ES-I3 (cell line): ENCODE data around the gene KLF16.

ENCODE experiments used
- H3K36me3 ChIP-seq: 2 replicates; pipeline ENCODE4 v1.6.1; 2013; ENCODE audit warnings: mild to moderate bottlenecking, low read length, control low read depth, moderate library complexity; ENCODE audit not compliant: insufficient read depth
- H3K4me1 ChIP-seq: 2 replicates; pipeline ENCODE4 v1.6.1; 2013; ENCODE audit warnings: mild to moderate bottlenecking, control low read depth, low read length; ENCODE audit not compliant: insufficient read depth
- H3K9ac ChIP-seq: 2 replicates; pipeline ENCODE4 v1.6.1; 2013; ENCODE audit warnings: low read depth, mild to moderate bottlenecking, low read length, moderate library complexity
- H3K9me3 ChIP-seq: 2 replicates; pipeline ENCODE4 v1.6.1; 2013; ENCODE audit warnings: mild to moderate bottlenecking, low read length, moderate library complexity; ENCODE audit not compliant: control insufficient read depth, insufficient read depth

The KLF16 gene

DNA sequence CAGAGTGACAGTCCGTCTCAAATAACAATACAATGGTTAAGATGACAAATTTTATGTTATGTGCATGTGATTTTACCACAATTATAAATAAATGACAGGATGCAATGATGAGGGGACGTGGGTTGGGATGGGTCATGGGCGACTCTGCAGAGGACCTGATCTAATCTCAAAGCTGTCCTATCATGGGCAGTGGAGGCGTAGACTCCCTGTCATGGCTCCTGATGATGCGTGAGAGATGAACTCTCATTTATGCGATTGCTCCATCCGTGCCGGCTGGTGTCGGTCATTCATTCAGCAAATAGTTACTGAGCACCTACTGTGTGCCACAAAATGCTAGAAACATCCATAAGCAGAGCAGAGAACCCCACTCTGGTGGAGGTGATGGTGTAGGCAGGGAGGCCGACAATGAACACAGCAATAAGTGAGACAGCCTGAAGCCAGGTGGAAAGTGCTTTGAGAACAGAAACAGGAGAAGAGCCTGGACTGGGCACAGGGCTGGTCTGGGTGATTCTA, 13.4 kb downstream of the KLF16 start:
- no peak overlapping the region for H3K9ac ChIP-seq
- no peaks in the 10 kb centered on the region for H3K36me3 ChIP-seq
- peaks cover 10% of the 10 kb centered on the region; the same call in 1 of the 2 replicates for H3K4me1 ChIP-seq
- no peaks in the 10 kb centered on the region for H3K9me3 ChIP-seq

GRCh38 chr19:1849132-1849474, 14.3 kb downstream of the KLF16 start:
- H3K36me3 ChIP-seq: no peaks in the 10 kb centered on the region
- peak overlapping the region; percentile 96; the same call in 1 of the 2 replicates for H3K9ac ChIP-seq
- H3K9me3 ChIP-seq: no peaks in the 10 kb centered on the region
- H3K4me1 ChIP-seq: peaks cover 10% of the 10 kb centered on the region; the same call in 1 of the 2 replicates

DNA sequence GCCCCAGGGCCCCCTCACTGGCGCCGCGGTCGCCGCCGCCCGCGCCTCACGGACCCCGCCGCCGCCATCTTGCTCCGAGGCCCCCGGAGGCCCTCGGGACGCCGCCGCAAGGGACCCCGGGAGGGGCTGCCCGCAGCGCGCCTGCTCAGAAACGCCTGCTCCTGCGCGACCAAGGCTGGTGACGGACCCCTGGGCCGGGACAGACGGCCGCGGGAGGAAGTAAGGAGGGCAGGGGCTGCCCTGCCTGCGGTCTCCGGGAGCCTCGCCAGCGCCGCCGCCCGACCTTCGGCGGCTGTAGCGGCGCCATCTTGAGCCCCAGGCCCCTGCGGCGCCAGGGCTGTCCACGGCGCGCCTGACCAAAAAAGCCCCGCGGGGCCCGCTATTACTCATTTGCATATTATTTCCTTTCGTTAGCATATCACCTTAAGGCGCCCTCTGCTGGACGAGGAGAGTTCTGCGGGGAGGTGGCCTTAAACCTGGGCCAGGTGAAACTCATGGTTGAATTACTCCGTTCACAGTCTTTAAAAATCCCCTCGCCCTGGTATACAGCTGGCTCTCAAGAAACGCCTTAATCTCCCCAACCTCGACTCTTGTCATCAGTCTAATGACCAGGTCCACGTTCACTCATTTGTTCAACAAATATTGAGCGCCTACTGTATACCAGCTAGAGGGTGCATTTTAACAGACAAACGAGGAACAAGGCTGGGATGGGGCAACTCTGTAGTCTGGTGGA, 14.8 kb downstream of the KLF16 start, which contains the start of gene REXO1:
REXO1 (minus strand) TSS at position 85 of the 733 bp plus-strand sequence. CDS start 125 bp downstream, outside the sequence.
- peaks cover 8% of the 10 kb centered on the region; the same call in 1 of the 2 replicates for H3K4me1 ChIP-seq
- no peaks in the 10 kb centered on the region for H3K36me3 ChIP-seq
- no peaks in the 10 kb centered on the region for H3K9me3 ChIP-seq
- peak within 1 kb of the TSS; percentile 96 for H3K9ac ChIP-seq

DNA sequence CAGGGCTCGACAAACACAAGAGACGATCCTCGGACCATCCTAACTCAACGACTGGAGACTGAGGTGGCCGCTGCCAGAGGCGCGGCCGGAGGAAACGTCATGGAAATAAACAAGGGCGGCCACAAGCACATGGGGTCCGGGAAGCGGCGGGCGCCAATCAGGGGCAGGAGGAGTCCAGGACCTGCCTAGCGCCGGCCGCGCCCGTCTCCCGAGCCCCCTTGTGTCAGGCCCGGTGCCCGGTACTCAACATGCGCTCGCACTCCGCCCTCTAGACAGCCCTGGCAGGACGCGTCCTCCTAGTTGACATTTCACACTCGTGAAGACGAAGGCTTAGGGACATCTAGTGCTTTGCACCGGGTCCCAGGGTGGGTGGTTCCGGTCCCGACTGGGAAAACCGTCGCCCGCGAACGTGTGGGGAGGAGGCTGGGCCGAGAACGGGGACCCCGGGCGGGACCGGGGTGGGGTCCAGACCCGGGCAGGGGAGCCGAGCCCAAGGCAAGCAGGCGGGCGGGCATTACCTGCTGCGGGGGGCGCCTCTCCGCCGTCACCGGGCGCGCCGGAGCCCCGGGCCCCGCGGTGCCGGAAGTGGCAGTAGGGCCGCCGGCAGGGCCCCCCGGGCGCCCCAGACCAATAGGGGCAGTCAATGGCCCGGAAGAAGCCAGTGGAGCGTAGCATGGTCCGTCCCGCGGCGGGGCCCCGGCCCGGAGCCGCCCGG, 15.5 kb downstream of the KLF16 start:
- peaks cover 3% of the 10 kb centered on the region; the same call in 1 of the 2 replicates for H3K4me1 ChIP-seq
- H3K9me3 ChIP-seq: no peaks in the 10 kb centered on the region
- H3K9ac ChIP-seq: peak overlapping the region; percentile 96
- no peaks in the 10 kb centered on the region for H3K36me3 ChIP-seq

- Histone ChIP-seq H3K4me1 (no peaks in the 10 kb centered on the region), H3K36me3 (no peaks in the 10 kb centered on the region), H3K9me3 (no peaks in the 10 kb centered on the region), H3K9ac (peak overlapping the region; percentile 96)
Measured at GRCh38 chr19:1847348-1847683, 16.1 kb downstream of the KLF16 start.

DNA sequence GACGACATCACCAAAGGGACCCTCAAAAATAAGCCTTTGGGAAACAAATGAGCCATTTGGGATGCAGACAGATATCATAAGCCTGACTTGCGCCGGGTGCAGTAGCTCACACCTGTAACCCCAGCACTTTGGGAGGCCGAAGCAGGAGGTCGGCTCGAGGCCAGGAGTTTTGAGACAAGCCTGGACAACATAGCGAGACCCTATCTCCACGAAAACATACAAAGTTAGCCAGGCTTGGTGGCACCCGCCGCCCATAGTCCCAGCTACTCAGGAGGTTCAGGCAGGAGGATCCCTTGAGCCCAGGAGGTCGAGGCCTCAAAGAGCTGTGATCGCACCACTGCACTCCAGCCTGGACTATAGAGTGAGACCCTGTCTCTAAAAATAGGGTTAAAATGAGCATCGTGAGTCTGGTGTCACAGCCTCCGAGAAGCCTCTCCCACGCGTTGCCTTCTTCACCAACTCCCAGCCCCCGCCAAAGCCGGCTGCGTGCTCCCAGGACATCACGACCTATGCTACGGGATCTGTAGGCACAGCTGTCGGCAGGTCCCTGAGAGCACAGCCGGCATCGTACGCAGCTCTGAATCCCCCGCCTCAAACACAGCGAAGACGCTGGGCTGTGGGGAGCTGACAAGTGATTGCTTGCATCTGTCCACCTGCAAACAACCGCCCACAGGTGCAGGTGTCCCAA, 16.7 kb downstream of the KLF16 start:
- no peaks in the 10 kb centered on the region for H3K4me1 ChIP-seq
- peak overlapping the region; percentile 96; the same call in 1 of the 2 replicates for H3K9ac ChIP-seq
- no peaks in the 10 kb centered on the region for H3K9me3 ChIP-seq
- no peaks in the 10 kb centered on the region for H3K36me3 ChIP-seq

DNA sequence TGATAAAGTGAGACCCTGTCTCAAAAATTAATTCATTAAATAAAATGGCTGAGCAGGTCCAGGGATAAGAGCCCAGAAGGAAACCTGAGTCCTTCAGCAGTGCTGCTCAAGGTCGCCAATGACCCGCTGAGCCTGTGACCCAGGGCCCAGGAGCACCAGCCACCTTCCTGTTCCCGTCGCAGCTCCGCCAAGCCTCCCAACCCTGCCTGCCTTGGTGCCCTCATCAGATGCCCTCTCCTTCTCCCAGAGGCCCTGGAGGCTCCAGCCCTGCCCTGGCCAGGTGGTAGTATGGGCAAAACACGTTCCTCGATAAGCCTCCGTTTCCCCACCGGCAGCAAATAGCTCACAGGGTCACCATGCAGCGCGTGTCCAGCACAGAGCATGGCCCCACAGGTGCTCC, 17.7 kb downstream of the KLF16 start:
- H3K9me3 ChIP-seq: no peaks in the 10 kb centered on the region
- no peaks in the 10 kb centered on the region for H3K4me1 ChIP-seq
- no peaks in the 10 kb centered on the region for H3K36me3 ChIP-seq
- H3K9ac ChIP-seq: no peak overlapping the region

DNA sequence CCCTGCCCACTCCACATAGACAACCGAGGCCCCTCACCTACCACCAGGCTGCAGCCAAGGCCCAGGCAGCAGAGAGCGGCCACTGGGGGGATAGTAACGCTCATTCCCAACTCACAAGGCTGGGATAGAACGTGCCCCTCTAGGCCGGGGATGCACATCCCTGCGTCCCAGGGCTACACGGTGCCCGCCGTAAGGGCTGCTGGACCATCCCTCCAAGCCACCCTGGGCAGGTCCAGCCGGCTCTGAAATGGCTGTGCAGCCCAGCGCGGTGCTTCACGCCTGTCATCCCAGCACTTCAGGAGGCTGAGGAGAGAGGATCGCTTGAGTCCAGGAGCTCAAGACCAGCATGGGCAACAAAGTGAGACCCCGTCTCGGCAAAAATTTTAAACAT, 18.3 kb downstream of the KLF16 start:
- Histone ChIP-seq H3K36me3 (no peaks in the 10 kb centered on the region), H3K4me1 (no peaks in the 10 kb centered on the region), H3K9me3 (no peaks in the 10 kb centered on the region), H3K9ac (no peak overlapping the region)

DNA sequence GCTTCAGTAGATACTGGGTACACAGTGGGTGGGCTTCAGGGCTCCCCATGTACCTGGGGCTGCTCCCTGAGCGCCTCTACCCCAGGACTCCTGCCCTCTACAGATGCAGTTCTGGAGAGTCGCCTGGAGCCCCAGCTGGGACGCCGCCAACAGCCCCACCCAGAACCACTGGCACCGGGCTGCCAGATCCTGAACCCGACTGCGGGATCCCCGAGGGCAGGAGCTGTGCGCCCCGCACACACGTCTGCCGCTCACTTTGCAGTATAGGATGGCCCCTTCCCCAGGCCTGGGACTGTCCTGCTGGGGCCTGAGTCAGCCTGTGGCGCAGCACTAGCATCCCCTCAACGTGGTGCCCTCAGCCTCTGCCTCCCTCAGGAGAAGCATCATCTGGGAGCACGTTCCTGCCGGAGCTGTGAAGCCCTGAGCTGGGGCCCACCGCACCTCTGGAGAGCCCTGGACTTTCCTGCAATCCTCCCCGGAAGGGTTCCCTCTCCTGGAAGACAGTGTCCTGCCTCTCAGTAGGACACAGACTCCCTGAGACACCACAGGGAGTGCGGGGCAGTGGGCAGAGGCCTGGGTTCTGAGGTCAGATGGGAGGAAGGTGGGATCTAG, 18.8 kb downstream of the KLF16 start:
- H3K9ac ChIP-seq: no peak overlapping the region
- no peaks in the 10 kb centered on the region for H3K4me1 ChIP-seq
- no peaks in the 10 kb centered on the region for H3K36me3 ChIP-seq
- no peaks in the 10 kb centered on the region for H3K9me3 ChIP-seq

- no peaks in the 10 kb centered on the region for H3K36me3 ChIP-seq
- no peaks in the 10 kb centered on the region for H3K9me3 ChIP-seq
- H3K9ac ChIP-seq: no peak overlapping the region
- H3K4me1 ChIP-seq: no peaks in the 10 kb centered on the region
Measured at GRCh38 chr19:1843646-1844394, 19.6 kb downstream of the KLF16 start.

GRCh38 chr19:1843116-1843515, 20.3 kb downstream of the KLF16 start:
- Histone ChIP-seq H3K4me1 (no peaks in the 10 kb centered on the region), H3K9ac (no peak overlapping the region), H3K36me3 (no peaks in the 10 kb centered on the region), H3K9me3 (no peaks in the 10 kb centered on the region)

- Histone ChIP-seq H3K9me3 (no peaks in the 10 kb centered on the region), H3K36me3 (no peaks in the 10 kb centered on the region), H3K9ac (no peak overlapping the region; the same call in 1 of the 2 replicates), H3K4me1 (no peaks in the 10 kb centered on the region; the same call in 1 of the 2 replicates)
Measured at GRCh38 chr19:1841209-1841924, 22.0 kb downstream of the KLF16 start.

GRCh38 chr19:1840541-1841115, 22.8 kb downstream of the KLF16 start:
- Histone ChIP-seq H3K9me3 (no peaks in the 10 kb centered on the region), H3K9ac (no peak overlapping the region; the same call in 1 of the 2 replicates), H3K36me3 (no peaks in the 10 kb centered on the region), H3K4me1 (no peaks in the 10 kb centered on the region; the same call in 1 of the 2 replicates)
